Measurements from ENCODE around the gene HMOX2.

HMOX2 gene

DNA sequence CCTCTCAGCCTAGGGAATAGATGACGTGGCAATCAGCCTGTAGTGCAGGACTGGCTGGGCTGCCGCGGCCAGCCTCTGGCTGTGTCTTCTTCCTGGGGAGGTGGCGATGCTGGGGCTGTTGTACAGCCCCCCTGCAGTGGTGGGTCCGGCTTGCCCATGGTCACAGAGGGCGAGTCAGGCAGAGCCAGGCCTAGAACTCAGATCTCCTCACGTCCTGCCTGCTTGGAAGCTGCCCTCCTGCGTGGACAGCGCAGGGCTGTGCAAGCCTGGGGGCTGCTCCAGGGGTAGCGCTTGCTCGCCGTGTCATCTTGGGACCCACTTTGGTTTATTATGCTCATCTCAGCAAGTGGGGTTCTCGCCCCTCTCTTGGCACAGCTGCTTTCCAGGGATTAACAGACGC, 21.1 kb upstream of the HMOX2 start:
- Histone ChIP-seq H3K4me2 (ENCODE audit: low read length) (no peak overlapping the region), H3K27ac (ENCODE audit: low read length) (no peak overlapping the region), H2AFZ (ENCODE audit: low read depth, low read length) (no peak overlapping the region), H3K4me3 (ENCODE audit: low read length) (no peak overlapping the region), H3K79me2 (ENCODE audit: low read length) (no peaks in the 10 kb centered on the region), H3K9ac (ENCODE audit: low read length) (no peak overlapping the region), H3K9me3 (ENCODE audit: insufficient read depth, low read length) (no peaks in the 10 kb centered on the region), H3K36me3 (replicated peaks; ENCODE audit: low read depth, low read length) (peaks cover 58% of the 10 kb centered on the region), H3K27me3 (ENCODE audit: low read depth, low read length) (no peaks in the 10 kb centered on the region), H3K4me1 (ENCODE audit: low read length) (no peaks in the 10 kb centered on the region), H4K20me1 (ENCODE audit: insufficient read depth, low read length) (no peaks in the 10 kb centered on the region)
- TF ChIP-seq EZH2phosphoT487 (IDR thresholded peaks at IDR 0.05; ENCODE audit: low read depth), result no peak
- TF ChIP-seq, protein P1, sequence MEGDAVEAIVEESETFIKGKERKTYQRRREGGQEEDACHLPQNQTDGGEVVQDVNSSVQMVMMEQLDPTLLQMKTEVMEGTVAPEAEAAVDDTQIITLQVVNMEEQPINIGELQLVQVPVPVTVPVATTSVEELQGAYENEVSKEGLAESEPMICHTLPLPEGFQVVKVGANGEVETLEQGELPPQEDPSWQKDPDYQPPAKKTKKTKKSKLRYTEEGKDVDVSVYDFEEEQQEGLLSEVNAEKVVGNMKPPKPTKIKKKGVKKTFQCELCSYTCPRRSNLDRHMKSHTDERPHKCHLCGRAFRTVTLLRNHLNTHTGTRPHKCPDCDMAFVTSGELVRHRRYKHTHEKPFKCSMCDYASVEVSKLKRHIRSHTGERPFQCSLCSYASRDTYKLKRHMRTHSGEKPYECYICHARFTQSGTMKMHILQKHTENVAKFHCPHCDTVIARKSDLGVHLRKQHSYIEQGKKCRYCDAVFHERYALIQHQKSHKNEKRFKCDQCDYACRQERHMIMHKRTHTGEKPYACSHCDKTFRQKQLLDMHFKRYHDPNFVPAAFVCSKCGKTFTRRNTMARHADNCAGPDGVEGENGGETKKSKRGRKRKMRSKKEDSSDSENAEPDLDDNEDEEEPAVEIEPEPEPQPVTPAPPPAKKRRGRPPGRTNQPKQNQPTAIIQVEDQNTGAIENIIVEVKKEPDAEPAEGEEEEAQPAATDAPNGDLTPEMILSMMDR (IDR thresholded peaks at IDR 0.05; ENCODE audit: low read depth, low read length), result no peak

DNA sequence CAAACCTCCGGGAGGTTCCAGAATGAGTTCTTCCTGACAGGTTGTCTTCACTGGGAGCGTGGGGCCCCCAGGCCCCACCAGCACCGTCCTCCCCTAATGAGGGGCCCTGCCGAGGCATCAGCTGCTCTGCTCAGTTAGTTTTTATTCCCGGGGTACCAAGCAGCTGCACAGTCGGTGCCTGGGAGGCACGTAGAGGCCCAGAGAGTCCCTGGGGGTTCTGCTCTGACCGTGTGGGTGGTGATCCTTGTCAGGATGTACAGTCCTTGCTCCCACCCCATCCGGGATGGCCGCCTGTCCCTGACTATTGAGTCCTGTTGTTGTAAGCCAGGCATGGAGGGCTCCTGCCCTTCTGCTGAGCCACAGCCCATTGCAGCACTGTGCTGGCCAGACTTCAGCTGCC, 20.2 kb upstream of the HMOX2 start:
- no peak overlapping the region for H3K27ac ChIP-seq (ENCODE audit: low read length)
- no peak overlapping the region for H2AFZ ChIP-seq (ENCODE audit: low read depth, low read length)
- H3K27me3 ChIP-seq (ENCODE audit: low read depth, low read length), result no peaks in the 10 kb centered on the region
- no peak overlapping the region for H3K4me2 ChIP-seq (ENCODE audit: low read length)
- H4K20me1 ChIP-seq (ENCODE audit: insufficient read depth, low read length), result no peaks in the 10 kb centered on the region
- H3K79me2 ChIP-seq (ENCODE audit: low read length), result no peaks in the 10 kb centered on the region
- no peaks in the 10 kb centered on the region for H3K4me1 ChIP-seq (ENCODE audit: low read length)
- no peaks in the 10 kb centered on the region for H3K9me3 ChIP-seq (ENCODE audit: insufficient read depth, low read length)
- no peak overlapping the region for H3K9ac ChIP-seq (ENCODE audit: low read length)
- H3K4me3 ChIP-seq (ENCODE audit: low read length), result no peak overlapping the region
- H3K36me3 ChIP-seq (replicated peaks; ENCODE audit: low read depth, low read length), result peaks cover 49% of the 10 kb centered on the region
- TF ChIP-seq, protein P1 (IDR thresholded peaks at IDR 0.05; ENCODE audit: low read depth, low read length), result no peak
- TF ChIP-seq EZH2phosphoT487 (IDR thresholded peaks at IDR 0.05; ENCODE audit: low read depth), result no peak

GRCh38 chr16:4460936-4461249, 15.3 kb upstream of the HMOX2 start:
- H3K4me1 ChIP-seq (ENCODE audit: low read length), result no peaks in the 10 kb centered on the region
- no peaks in the 10 kb centered on the region for H3K79me2 ChIP-seq (ENCODE audit: low read length)
- H3K4me2 ChIP-seq (ENCODE audit: low read length), result no peak overlapping the region
- TF ChIP-seq EZH2phosphoT487 (IDR thresholded peaks at IDR 0.05; ENCODE audit: low read depth), result no peak
- TF ChIP-seq, protein P1 (IDR thresholded peaks at IDR 0.05; ENCODE audit: low read depth, low read length), result no peak
- H3K27me3 ChIP-seq (ENCODE audit: low read depth, low read length), result no peaks in the 10 kb centered on the region
- H2AFZ ChIP-seq (ENCODE audit: low read depth, low read length), result no peak overlapping the region
- H3K9ac ChIP-seq (ENCODE audit: low read length), result no peak overlapping the region
- H3K27ac ChIP-seq (ENCODE audit: low read length), result no peak overlapping the region
- H3K36me3 ChIP-seq (replicated peaks; ENCODE audit: low read depth, low read length), result peaks cover 47% of the 10 kb centered on the region
- H4K20me1 ChIP-seq (ENCODE audit: insufficient read depth, low read length), result no peaks in the 10 kb centered on the region
- H3K9me3 ChIP-seq (ENCODE audit: insufficient read depth, low read length), result no peaks in the 10 kb centered on the region
- H3K4me3 ChIP-seq (ENCODE audit: low read length), result no peak overlapping the region

- no peak overlapping the region for H3K9ac ChIP-seq (ENCODE audit: low read length)
- no peaks in the 10 kb centered on the region for H3K4me1 ChIP-seq (ENCODE audit: low read length)
- no peak overlapping the region for H2AFZ ChIP-seq (ENCODE audit: low read depth, low read length)
- H3K36me3 ChIP-seq (replicated peaks; ENCODE audit: low read depth, low read length), result peaks cover 47% of the 10 kb centered on the region
- H4K20me1 ChIP-seq (ENCODE audit: insufficient read depth, low read length), result no peaks in the 10 kb centered on the region
- no peaks in the 10 kb centered on the region for H3K27me3 ChIP-seq (ENCODE audit: low read depth, low read length)
- H3K79me2 ChIP-seq (ENCODE audit: low read length), result no peaks in the 10 kb centered on the region
- no peaks in the 10 kb centered on the region for H3K9me3 ChIP-seq (ENCODE audit: insufficient read depth, low read length)
- H3K4me3 ChIP-seq (ENCODE audit: low read length), result no peak overlapping the region
- TF ChIP-seq EZH2phosphoT487 (IDR thresholded peaks at IDR 0.05; ENCODE audit: low read depth), result no peak
- TF ChIP-seq, protein P1 (IDR thresholded peaks at IDR 0.05; ENCODE audit: low read depth, low read length), result no peak
- H3K4me2 ChIP-seq (ENCODE audit: low read length), result no peak overlapping the region
- no peak overlapping the region for H3K27ac ChIP-seq (ENCODE audit: low read length)
These were observed 14.7 kb upstream of the HMOX2 start for GRCh38 chr16:4461250-4462085.

All from OCI-LY3 (cell line).